Stimulated activated CD8-positive, alpha-beta memory T cell treated with anti-CD3 and anti-CD28 coated beads, Interleukin-7, amount 100 ng/mL, for 48 hours (primary cell): ENCODE data around the gene CEP112.

ENCODE experiments used
- DNase-seq, 2 donors: peaks; one replicate each; pipeline ENCODE4 v3.0.0-alpha.2; 2020; ENCODE audit warnings: low read depth in 1 of 2; ENCODE audit errors: extremely low read depth in 1 of 2

CEP112 gene

GRCh38 chr17:65941356-65941899 is 250.5 kb downstream of the CEP112 start:
- no peak for DNase-seq

- DNase-seq: no peak
These were observed 255.9 kb downstream of the CEP112 start for GRCh38 chr17:65936013-65936412.

- DNase-seq: no peak
These were observed 258.6 kb downstream of the CEP112 start for GRCh38 chr17:65933290-65933689.

- DNase-seq: no peak
These were observed 260.4 kb downstream of the CEP112 start for GRCh38 chr17:65931246-65932149.

- DNase-seq: no peak
These were observed 261.7 kb downstream of the CEP112 start for GRCh38 chr17:65930140-65930730.

GRCh38 chr17:65926599-65926998 is 265.3 kb downstream of the CEP112 start:
- no peak for DNase-seq

GRCh38 chr17:65925606-65926307 is 266.2 kb downstream of the CEP112 start:
- no peak for DNase-seq

- DNase-seq: no peak
These were observed 270.9 kb downstream of the CEP112 start for GRCh38 chr17:65920996-65921395.

GRCh38 chr17:65918916-65919315 is 273.0 kb downstream of the CEP112 start:
- no peak for DNase-seq

- DNase-seq: no peak
These were observed 273.4 kb downstream of the CEP112 start for GRCh38 chr17:65918500-65918899.

GRCh38 chr17:65917560-65917959 is 274.4 kb downstream of the CEP112 start:
- DNase-seq: no peak

- DNase-seq: no peak
These were observed 275.5 kb downstream of the CEP112 start for GRCh38 chr17:65916425-65916824.

GRCh38 chr17:65914784-65915342 is 277.1 kb downstream of the CEP112 start:
- no peak for DNase-seq

- DNase-seq: no peak
These were observed 278.5 kb downstream of the CEP112 start for GRCh38 chr17:65913326-65913850.

- no peak for DNase-seq
These were observed 281.1 kb downstream of the CEP112 start for GRCh38 chr17:65910836-65911235.

GRCh38 chr17:65902831-65903522 is 289.0 kb downstream of the CEP112 start:
- no peak for DNase-seq

- no peak for DNase-seq
These were observed 289.8 kb downstream of the CEP112 start for GRCh38 chr17:65902155-65902554.

GRCh38 chr17:65901394-65901793 is 290.5 kb downstream of the CEP112 start:
- DNase-seq: no peak

- DNase-seq: no peak
These were observed 291.7 kb downstream of the CEP112 start for GRCh38 chr17:65900216-65900615.

GRCh38 chr17:65898651-65899050 is 293.3 kb downstream of the CEP112 start:
- DNase-seq: no peak
